Sigmoid colon (tissue), 3 donors: Measurements from ENCODE around the gene NAA50.

ENCODE experiments used
- POLR2A ChIP-seq, 2 donors: fragments of 450-650 bp; IDR thresholded peaks; one replicate each; pipeline ENCODE4 v1.6.1; 2016; ENCODE audit warnings: antibody characterized with exemption in 2 of 2, mild to moderate bottlenecking in 2 of 2, moderate library complexity in 2 of 2
- TF ChIP-seq, protein P1 (sequence below), 4 experiments: fragments of 450-650 bp in 3 of 4; fragments of 200-600 bp in 1 of 4; IDR thresholded peaks; one replicate each; pipeline ENCODE4 v1.5.1; 2016 to 2019; ENCODE audit warnings: antibody characterized with exemption in 4 of 4, mild to moderate bottlenecking in 3 of 4, moderate library complexity in 2 of 4

DNA sequence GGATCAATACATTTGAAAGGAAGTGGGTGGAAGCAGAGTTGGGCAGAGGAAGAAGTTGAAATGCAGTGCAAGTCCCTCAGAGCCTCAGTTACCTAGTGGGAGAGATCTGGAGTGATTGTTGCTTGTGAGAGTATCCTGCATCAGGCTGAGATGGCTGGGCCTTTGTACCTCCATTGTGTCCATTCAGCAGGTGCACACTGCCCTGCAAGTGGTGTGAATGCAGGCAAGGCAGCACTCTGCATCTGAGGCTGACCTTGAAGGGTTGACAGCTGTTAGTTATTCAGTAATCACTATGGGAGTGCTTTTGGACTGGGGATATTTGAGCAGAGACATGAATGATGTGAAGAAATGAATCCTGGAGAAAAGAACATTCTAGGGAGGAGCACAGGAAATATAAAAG, 25.9 kb upstream of the NAA50 start:
- TF ChIP-seq, protein P1, sequence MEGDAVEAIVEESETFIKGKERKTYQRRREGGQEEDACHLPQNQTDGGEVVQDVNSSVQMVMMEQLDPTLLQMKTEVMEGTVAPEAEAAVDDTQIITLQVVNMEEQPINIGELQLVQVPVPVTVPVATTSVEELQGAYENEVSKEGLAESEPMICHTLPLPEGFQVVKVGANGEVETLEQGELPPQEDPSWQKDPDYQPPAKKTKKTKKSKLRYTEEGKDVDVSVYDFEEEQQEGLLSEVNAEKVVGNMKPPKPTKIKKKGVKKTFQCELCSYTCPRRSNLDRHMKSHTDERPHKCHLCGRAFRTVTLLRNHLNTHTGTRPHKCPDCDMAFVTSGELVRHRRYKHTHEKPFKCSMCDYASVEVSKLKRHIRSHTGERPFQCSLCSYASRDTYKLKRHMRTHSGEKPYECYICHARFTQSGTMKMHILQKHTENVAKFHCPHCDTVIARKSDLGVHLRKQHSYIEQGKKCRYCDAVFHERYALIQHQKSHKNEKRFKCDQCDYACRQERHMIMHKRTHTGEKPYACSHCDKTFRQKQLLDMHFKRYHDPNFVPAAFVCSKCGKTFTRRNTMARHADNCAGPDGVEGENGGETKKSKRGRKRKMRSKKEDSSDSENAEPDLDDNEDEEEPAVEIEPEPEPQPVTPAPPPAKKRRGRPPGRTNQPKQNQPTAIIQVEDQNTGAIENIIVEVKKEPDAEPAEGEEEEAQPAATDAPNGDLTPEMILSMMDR (IDR thresholded peaks at IDR 0.05): no peak
- TF ChIP-seq POLR2A (IDR thresholded peaks at IDR 0.05): no peak
